ENCODE results near the gene CDK14. TPM values are rescaled to one million over a fixed set of nuclear protein-coding genes. Genes with fewer than 3 reads are reported as not detected.

CDK14 gene
- total and polyA plus RNA-seq, 2 of the 8 experiments (the other 6 are each of a cell fraction or from before 2014, with no cell fraction given), result 5.5 to 47.3 TPM

- no peak overlapping the region for H3K4me2 ChIP-seq (ENCODE audit: insufficient read depth in 1 of 2, low read depth in 2 of 2, low read length in 2 of 2)
- H3K4ac ChIP-seq (replicated peaks; ENCODE audit: insufficient read length, low read depth, low read length), result no peak overlapping the region
- 83% methylated on average over 3 of the region's 3 CpGs; no CpG with 5 or more reads in 1 of the 2 experiments for WGBS, 2 experiments (ENCODE audit: extremely low coverage in 1 of 2, insufficient coverage in 1 of 2, insufficient read length in 1 of 2, insufficient replicate concordance in 2 of 2, low coverage in 1 of 2, low lambda C conversion rate in 2 of 2, missing lambda C conversion rate in 1 of 2)
- no peak overlapping the region for H4K91ac ChIP-seq (replicated peaks; ENCODE audit: insufficient read length, low read length)
- H2BK120ac ChIP-seq (replicated peaks; ENCODE audit: low read depth, low read length), result no peak overlapping the region
- no peaks in the 10 kb centered on the region for H3K27me3 ChIP-seq (replicated peaks in 1 of 4; ENCODE audit: control insufficient read depth in 3 of 4, extremely low read depth in 1 of 4, insufficient read depth in 3 of 4, low read length in 3 of 4)
- no peaks in the 10 kb centered on the region for H3K36me3 ChIP-seq (ENCODE audit: control insufficient read depth in 2 of 4, insufficient read depth in 4 of 4, low read length in 3 of 4)
- no peaks in the 10 kb centered on the region for H3K9me3 ChIP-seq (ENCODE audit: insufficient read depth in 2 of 2, low read depth in 1 of 2, low read length in 1 of 2)
- H3K14ac ChIP-seq (ENCODE audit: insufficient read length), result no peak overlapping the region
- peaks cover 0 to 5% (median 0%) of the 10 kb centered on the region in 4 experiments; a peak in 1 of 7 replicates for H3K4me1 ChIP-seq (replicated peaks in 1 of 4; ENCODE audit: control insufficient read depth in 3 of 4, insufficient read depth in 4 of 4, low read length in 3 of 4)
- no peak overlapping the region for H2BK12ac ChIP-seq (ENCODE audit: low read depth, low read length)
- H4K5ac ChIP-seq (ENCODE audit: insufficient read length, low read depth, low read length), result no peak overlapping the region
- CTCF ChIA-PET (ENCODE audit: partially characterized antibody), result interaction anchor here (1.0 to 1.1 kb wide), 2 partner anchors 10 to 18 kb away, joined by 3 to 4 read pairs; no protein-coding TSS in a partner anchor
- no peak overlapping the region for H4K8ac ChIP-seq (ENCODE audit: extremely low read depth, insufficient read depth, low read length)
- H3K56ac ChIP-seq (replicated peaks; ENCODE audit: insufficient read length, low read depth, low read length), result no peak overlapping the region
- FAIRE-seq, result no peak
- no peak overlapping the region for H2BK5ac ChIP-seq (ENCODE audit: low read depth, low read length)
- no peak overlapping the region for H2BK20ac ChIP-seq (ENCODE audit: low read length)
- no peaks in the 10 kb centered on the region for H4K20me1 ChIP-seq (replicated peaks in 1 of 2; ENCODE audit: control insufficient read depth in 1 of 2, insufficient read depth in 2 of 2, low read length in 2 of 2)
- H2AK5ac ChIP-seq (ENCODE audit: low read depth, low read length), result no peak overlapping the region
- no peaks in the 10 kb centered on the region for H3K23me2 ChIP-seq (ENCODE audit: low read depth, low read length)
- H3K18ac ChIP-seq (ENCODE audit: extremely low read depth, low read length), result no peak overlapping the region
- no peak overlapping the region for H3K27ac ChIP-seq (ENCODE audit: low read depth, low read length)
- POLR2A ChIA-PET (ENCODE audit: partially characterized antibody), result interaction anchor here (0.7 kb wide), 1 partner anchor 9 kb away, joined by 3 read pairs; no protein-coding TSS in a partner anchor
- no peak overlapping the region for H3K9ac ChIP-seq (replicated peaks in 1 of 4; ENCODE audit: extremely low read depth in 1 of 4, low read depth in 3 of 4, low read length in 3 of 4)
- H3K23ac ChIP-seq (ENCODE audit: insufficient read length), result no peak overlapping the region
- H3K4me3 ChIP-seq (ENCODE audit: extremely low read depth in 1 of 4, insufficient read depth in 2 of 4, low read depth in 3 of 4, low read length in 4 of 4), result no peak overlapping the region
- H3K79me2 ChIP-seq (ENCODE audit: control insufficient read depth in 1 of 2, insufficient read depth in 2 of 2, low read length in 2 of 2), result no peaks in the 10 kb centered on the region
- H3K79me1 ChIP-seq (ENCODE audit: low read depth, low read length), result no peaks in the 10 kb centered on the region
- no peak overlapping the region for H2BK15ac ChIP-seq (ENCODE audit: low read length)
- DNase-seq (ENCODE audit: low read depth in 1 of 2, low spot score in 2 of 2), result no peak
- no peak overlapping the region for H2AFZ ChIP-seq (ENCODE audit: low read length)
- TF ChIP-seq NRF1 (IDR thresholded peaks at IDR 0.05; ENCODE audit: low read depth, low read length) (no peak), USF2 (IDR thresholded peaks at IDR 0.05; ENCODE audit: low read length) (no peak), SUZ12 (IDR thresholded peaks at IDR 0.05; ENCODE audit: low read length) (no peak), ATF2 (IDR thresholded peaks at IDR 0.05; ENCODE audit: low read length) (no peak), HDAC2 (IDR thresholded peaks at IDR 0.05; ENCODE audit: borderline replicate concordance in 1 of 2, low read depth in 2 of 2, low read length in 2 of 2) (no peak), SP2 (IDR thresholded peaks at IDR 0.05; ENCODE audit: low read length) (no peak), GABPA (IDR thresholded peaks at IDR 0.05; ENCODE audit: borderline replicate concordance, insufficient read depth, low read length) (no peak), KDM4A (IDR thresholded peaks at IDR 0.05; ENCODE audit: low read depth, low read length, severe bottlenecking) (no peak), TBP (IDR thresholded peaks at IDR 0.05; ENCODE audit: low read depth, low read length) (no peak), KDM1A (IDR thresholded peaks at IDR 0.05; ENCODE audit: borderline replicate concordance, low read length) (no peak)
These were observed 634.4 kb downstream of the CDK14 start for GRCh38 chr7:91230503-91230902.
